ENCODE measurements around the gene CKS2. TPM values are rescaled to one million over a fixed set of nuclear protein-coding genes. Genes with fewer than 3 reads are reported as not detected.

The CKS2 gene
- total RNA-seq, 4 donors from 2014 or later: 9.8 to 34.1 (median 20.3) TPM

- DNase-seq (ENCODE audit: low spot score) (no peak), ATAC-seq (ENCODE audit: low FRiP score) (no peak)
- TF ChIP-seq CTCF (IDR thresholded peaks at IDR 0.05): no peak
Observed at GRCh38 chr9:89356782-89357181, 45.8 kb downstream of the CKS2 start.

DNA sequence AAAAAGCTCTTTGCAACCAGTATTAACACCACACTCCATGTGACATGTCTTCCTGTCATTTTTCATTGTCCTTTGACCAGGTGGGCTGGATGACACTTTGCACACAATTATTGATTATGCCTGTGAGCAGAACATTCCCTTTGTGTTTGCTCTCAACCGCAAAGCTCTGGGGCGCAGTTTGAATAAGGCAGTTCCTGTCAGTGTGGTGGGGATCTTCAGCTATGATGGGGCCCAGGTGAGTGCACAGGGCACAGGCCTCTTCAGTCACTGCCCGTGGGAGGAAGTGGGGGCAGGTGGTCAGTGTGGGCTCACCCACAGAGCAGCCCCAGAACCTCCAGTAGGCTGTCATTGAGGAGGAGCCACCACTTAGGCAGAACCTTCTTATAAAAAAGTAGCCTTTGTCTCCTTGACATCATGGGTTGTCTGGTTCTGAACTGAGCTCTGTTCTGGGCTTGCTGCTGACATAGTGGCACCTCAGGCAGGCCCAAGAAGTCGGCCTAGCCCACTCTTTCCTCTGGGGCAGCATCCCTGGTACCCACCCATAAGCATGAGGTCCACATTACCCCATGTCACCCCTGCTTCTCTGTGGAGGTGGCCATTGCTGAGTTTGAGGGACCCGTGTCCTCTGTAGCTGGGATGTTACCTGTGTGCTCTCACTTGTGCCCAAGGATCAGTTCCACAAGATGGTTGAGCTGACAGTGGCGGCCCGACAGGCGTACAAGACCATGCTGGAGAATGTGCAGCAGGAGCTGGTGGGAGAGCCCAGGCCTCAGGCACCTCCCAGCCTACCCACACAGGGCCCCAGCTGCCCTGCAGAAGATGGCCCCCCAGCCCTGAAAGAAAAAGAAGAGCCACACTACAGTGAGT, 46.6 kb downstream of the CKS2 start:
- no peak for ATAC-seq (ENCODE audit: low FRiP score)
- no peak for TF ChIP-seq CTCF (IDR thresholded peaks at IDR 0.05)
- no peak for DNase-seq (ENCODE audit: low spot score)

- no peak for DNase-seq (ENCODE audit: low spot score)
Observed at GRCh38 chr9:89358376-89358916, 47.5 kb downstream of the CKS2 start.

GRCh38 chr9:89358985-89359384, 48.0 kb downstream of the CKS2 start:
- no peak for TF ChIP-seq CTCF (IDR thresholded peaks at IDR 0.05)
- ATAC-seq (ENCODE audit: low FRiP score): no peak
- no peak for DNase-seq (ENCODE audit: low spot score)

More at GRCh38 chr9:89358376-89358916, 47.5 kb downstream of the CKS2 start:
- ATAC-seq (ENCODE audit: low FRiP score): no peak
- TF ChIP-seq CTCF (IDR thresholded peaks at IDR 0.05): no peak

DNA sequence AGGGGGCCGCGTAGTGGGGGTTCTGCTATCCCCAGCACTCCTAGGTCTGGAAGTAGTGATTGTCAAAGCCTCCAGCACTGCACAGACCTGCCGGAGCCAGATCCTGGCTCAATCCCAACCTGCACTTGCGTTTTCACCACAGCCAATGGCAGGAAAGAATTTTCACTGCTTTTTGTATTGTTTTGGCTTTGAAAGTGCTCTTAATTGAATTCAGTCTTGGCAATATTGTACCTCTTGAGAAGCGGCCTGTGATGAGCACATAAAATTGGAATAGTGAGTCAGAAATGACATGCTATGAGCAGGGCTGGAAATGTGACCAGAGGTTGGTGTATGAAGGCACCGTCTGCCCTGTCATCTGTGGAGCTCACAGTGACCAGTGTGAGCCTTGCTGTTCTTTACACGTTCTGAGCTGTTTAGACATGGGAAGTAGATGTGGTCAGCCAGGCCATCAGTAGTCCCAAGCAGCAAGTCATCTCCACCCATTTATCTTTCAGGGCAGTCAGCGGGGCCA, 48.8 kb downstream of the CKS2 start:
- ATAC-seq (ENCODE audit: low FRiP score) (no peak), DNase-seq (ENCODE audit: low spot score) (no peak)
- no peak for TF ChIP-seq CTCF (IDR thresholded peaks at IDR 0.05)

GRCh38 chr9:89360465-89360864, 49.5 kb downstream of the CKS2 start:
- no peak for TF ChIP-seq CTCF (IDR thresholded peaks at IDR 0.05)
- ATAC-seq (ENCODE audit: low FRiP score) (no peak), DNase-seq (ENCODE audit: low spot score) (no peak)
